AG08396 (cell line): ENCODE data around the gene INO80B.
"Not testable (repeated sequence)": the region's sequence is repeated elsewhere in the genome, so short reads cannot be mapped to it uniquely, and the experiment has no call there.

Source experiments
- DNase-seq: peaks from one replicate; pipeline ENCODE4 v3.0.0; 2012; ENCODE audit warnings: low spot score, mixed read lengths

INO80B gene

DNA sequence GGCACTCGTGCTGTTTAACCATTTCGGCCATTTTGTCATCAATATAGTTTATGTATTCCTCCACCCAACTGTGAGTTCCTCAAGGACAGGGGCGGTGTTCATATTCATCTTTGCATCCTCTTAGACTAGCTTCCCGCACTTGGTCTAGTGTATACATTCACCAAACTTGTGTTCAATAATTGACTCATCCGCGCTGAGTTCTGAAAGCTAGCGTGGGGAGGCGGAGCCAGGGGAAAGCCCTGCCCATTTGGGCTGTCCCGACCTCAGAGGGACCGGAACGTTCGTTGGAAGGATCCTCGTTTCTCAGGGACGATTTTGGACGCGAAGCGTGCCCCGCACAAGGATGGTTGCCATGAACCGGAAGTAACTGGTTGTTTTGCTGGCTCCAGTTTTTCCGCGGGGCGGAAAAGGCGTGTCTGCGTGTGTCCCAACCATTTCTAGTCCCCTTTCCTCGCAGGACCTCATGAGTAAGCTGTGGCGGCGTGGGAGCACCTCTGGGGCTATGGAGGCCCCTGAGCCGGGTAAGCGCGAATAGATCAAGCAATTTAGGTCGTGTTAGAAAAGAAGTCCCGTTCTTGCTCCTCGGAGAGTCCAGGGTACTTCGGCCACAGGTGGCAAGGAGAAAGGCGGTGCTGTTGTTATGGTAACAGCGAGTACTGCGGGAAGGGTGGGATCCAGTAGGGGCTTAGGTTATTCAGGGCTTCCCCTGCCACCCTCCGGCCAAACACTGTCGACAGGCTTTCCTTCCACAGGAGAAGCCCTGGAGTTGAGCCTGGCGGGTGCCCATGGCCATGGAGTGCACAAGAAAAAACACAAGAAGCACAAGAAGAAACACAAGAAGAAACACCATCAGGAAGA is at the start of gene INO80B:
Gene INO80B, plus strand, starts transcription at position 434 of the 858 bp plus-strand sequence. Its CDS starts 30 bp downstream, at position 464.
- peak; percentile 91 for DNase-seq

DNA sequence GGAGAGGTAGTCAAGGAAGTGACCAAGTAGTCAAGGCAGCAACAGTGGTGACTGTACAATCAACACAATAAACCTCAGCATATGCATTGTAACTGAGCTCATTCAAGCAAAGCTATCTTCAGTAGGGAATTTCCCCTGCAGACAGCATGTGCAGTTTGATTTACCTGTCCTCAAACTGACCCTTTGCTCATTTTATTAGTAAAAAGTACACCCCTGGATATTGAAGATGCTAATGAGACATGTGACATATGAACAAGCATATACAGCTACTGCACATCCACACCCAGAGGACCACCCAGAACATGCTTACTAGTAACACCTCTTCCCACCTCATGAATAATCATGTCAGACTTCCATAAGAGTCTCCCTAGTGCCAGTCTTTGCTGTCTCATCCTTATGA is 48.9 kb upstream of the INO80B start:
- no peak for DNase-seq

DNA sequence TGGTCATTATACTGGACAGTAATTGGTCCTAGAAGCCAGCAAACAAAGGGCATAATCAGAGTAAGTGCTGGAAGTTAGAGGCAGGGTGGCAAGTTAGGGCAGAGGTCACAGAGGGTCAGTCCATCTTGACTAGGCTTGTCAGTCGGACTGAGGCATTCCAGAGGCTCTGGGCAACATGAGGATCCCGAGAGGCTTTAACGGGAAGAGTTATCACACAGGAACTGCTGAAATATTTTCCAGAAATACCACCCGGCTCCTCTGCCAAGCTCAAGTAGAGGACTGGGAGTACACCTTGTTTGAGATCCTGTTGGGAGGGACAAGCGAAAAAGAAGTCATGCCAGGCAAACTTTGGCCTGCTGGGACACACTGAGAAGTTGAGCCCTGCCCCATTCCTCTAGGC is 47.2 kb upstream of the INO80B start:
- DNase-seq: no peak

DNA sequence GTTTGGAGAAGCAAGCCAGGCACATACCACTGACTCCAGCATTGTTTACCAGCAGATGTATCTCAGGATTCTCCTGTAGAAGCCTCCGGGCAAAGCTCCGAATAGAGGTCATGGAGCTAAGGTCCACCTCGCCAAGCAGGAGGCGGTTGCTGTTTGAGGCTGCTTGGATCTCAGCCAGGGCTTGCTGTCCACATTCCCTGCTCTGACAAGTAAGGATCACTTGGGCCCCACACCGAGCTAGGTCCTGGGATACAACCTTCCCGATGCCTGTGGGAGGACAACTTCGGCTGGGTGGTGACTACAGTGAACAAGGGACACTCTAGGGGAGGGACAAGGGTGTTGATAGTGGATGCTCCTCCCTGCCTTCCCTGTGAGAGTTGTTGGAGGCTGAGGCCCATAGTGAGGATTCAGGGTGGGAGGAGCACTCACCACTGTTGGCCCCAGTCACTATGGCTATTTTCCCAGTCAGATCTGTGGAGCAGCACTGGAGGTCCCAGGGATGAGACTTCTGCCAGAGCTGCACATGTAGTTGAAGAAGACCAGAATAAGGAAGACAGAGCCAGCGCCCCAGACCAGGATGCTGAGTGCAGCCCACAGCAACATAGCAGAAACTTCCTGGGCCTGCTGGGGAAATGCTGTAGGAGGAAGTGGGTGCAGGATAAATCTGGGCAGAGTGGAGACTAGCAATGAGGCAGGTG is 41.7 kb upstream of the INO80B start:
- DNase-seq: no peak

DNA sequence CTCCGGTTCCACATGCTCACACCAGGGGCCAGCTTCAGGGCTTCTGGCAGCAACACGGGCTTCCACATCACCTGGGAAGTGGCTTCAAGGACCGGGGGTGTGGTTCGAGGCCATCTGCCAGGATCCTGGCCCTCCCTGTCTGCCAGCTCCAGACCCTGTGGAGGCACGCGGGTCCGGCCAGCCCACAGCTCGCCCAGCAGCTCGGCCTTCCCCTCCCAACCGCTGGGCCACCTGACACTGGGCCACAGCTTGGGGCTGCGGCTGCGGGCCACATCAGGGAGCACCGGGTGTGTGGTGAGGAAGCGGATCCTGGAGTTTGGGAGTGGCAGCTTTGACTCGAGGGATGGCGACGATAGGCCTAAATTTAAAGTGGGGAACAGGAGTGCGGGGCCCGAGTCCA is 40.4 kb upstream of the INO80B start:
- no peak for DNase-seq

DNA sequence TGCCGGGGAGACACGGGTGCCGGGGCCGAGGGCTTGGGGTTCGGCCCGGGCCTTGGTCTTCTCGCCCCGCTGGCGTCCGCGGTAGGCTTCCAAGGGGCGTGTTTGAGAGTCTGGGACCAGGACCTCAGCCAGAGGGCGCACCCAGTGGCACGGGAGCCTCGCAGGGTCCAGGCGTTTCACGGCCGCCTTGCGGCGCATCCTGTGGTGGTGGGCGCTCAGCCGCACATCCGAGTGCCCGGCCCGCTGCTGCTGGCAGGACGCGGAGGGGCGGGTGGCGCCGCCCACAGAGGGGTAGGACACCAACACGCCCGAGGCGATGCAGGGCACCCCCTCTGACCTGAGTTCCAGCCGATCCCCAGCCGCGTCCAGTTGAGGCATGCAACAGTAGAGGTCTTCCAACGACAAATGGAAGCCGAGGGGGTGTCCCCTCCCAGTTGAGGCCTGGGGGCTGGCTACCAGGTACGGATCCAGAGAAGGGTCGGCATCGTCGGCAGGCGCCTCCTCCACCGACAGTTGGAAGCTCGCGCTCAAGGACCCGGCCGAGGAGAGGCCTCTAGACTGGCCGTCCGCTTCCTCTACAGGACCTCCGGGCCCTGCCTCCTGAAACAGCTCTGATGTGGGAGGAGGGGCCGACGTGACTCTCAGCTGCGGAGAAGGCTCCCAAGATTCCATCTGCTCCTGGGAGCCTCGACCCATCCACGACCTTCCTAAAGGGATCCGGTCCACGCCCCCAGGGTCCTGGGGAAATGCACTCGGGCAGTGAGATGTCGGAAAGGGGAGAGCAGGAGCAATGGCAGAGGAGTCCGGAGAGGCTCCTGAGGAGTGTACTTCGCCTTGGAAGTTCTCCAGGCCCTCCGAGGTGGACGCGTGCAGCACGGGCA is 39.8 kb upstream of the INO80B start:
- peak; percentile 78 for DNase-seq

DNA sequence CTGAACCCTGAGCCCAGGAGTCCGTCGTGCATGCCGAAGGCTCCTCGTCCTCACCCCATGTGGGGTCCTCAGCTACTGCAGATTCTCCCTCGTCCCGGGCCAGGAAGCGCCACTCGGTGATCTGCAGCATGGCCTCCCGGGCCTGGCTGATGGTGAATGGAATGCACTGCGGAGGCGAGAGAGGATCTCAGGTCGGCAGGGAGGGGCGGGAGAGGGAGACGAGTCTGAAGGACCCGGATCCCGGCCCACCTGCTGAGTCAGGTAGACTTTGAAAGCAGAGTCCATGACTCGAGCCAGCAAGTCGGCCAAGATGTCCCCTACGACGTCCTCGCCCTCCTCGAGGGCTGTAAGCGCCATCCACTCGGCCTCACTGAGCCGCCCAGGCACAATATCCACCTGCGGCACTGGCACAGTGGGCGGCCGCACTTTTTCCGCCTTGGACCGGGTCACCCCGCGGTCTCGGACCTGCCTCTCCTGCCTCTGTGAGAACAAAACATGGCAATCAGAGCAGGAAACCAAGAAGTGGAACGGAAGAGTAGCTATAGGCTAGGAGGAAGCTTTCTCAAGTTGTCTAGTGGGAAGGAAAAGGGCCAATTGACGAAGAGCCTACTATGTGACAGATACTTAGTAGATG is 39.0 kb upstream of the INO80B start:
- DNase-seq: no peak

DNA sequence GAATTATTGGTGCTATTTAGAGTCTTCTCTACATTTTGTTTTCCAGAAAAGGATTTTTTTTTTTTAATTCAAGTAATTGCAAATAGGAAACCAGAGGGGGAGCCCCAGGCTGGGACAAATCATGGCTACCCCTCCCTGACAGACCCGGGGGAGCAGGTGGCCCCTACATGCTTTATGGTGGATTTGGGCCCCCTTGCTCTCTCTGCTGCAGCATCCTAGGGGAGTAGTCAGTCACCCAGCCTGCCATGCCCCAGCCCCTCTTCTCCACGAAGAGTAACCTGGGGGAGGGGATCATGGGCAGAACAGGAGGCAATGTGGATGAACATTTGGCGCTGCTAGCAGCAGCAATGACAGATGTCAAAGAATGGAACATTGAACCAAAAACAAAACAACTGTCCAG is 38.1 kb upstream of the INO80B start:
- no peak for DNase-seq

DNA sequence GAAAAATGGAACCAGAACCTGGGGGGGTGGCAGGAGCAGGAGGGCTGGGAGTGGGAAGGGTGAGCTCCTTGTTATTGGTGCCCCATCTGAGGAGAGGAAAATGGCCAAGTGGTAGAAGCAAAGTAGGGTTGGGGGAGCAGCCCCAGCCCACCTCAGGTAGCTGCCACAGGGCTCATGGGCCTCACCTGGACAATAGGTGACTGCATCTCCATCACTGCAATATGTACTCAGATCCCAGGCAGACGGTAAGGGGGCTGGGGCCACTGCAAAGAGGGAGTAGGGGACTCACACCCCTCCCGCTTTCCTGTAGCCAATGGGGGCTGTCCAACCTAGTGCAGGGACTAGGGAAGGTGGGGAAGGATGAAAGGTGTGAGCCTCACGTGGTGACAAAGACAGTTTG is 37.7 kb upstream of the INO80B start:
- no peak for DNase-seq

DNA sequence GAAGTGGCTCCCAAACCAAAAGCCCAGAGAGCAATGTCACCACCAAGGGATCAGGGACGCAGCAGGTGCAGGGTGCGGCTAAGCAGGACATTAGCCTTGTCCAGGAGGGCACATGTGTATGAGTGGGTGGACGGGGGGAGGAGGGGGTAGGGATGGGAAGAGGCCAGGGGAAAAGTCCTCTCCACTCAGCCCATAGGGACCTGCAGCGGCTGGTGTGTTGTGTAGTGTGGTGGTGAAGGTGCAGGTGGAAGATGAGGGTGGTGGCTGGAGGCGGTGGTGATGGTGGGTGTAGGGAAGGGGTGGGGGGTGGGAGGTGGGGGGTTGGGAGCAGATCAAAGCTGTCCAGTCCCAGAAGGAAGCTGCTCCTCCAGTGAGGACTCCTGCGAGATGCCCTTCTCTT is 37.1 kb upstream of the INO80B start:
- no peak for DNase-seq

DNA sequence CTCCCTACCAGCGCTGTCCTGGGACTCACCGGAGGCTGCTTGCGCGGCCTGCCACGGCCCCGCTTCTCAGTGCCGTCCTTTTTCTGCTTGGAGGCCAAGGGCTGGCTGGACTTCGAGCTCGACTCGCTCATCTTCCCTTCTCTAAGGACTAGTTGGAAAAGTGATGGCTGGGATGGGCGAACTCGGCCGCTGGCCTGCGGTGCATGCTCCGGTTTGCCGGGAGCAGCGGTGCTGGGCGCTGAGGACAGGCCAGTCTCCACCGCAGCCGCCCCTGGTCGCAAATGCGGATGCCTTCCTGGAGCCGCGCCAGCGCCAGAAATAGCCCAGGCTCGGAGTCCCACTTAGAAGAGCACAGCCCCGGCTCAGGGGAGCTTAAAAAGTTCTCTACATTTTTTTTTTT is 36.6 kb upstream of the INO80B start:
- no peak for DNase-seq

DNA sequence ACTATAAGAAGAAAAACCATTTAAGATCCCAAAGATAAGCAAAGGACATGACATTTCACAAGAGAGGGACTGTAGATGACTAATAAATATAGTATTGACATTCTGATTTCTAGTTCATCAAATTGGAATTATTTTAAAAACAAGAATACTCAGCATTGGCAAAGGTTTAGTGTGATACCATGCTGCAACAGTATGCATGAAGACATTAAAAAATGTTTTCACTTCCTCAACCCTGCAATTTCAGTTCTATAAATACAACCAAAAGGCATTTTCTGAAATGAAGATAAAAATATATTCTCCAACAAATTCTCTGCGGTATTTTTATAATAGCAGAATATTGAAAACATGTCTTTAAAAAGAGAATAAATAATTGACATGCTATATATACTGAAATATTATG is 35.5 kb upstream of the INO80B start:
- DNase-seq: no peak

DNA sequence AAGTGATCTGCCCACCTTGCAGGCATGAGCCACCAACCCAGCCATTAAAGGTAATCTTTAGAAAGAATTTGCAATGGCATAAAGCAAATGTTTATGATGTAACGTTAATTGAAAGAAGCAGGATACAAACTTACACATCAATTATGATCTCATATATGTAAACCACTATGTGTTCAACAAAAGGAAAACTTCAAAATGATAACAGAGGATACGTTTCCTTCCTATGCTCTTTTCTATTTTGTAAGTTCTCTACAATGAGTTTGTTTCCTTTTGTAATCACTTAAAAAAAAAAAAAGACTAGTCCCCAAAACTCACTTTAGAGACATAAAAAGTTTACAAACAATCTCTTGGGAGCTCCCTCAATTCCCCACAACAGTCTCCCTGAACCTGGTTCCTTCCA is 34.9 kb upstream of the INO80B start:
- DNase-seq: no peak

DNA sequence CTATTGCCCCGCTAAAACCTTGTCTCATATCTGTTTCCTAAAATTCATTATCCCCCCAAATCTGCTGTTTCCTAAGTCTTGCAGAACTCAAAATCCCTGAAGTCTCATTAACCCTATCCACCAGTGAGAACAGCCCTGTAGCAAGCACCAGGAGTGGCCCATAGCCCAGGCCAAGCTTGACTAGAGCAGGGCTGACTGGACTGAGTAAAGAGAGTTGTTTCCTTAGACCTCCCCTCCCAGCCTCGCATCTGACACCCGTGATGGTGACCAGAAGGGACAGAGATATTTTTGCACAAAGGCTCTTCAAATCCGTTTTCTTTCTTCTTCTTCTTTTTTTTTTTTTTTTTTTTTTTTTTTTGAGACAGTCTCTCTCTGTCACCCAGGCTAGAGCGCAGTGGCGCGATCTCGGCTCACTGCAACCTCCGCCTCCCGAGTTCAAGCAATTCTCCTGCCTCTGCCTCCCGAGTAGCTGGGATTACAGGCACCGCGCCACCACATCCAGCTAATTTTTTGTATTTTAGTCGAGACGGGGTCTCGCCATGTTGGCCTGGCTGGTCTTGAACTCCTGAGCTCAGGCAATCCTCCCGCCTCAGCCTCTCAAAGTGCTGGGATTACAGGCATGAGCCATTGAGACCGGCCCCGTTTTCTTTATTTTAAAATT is 34.3 kb upstream of the INO80B start:
- not testable (repeated sequence) for DNase-seq

DNA sequence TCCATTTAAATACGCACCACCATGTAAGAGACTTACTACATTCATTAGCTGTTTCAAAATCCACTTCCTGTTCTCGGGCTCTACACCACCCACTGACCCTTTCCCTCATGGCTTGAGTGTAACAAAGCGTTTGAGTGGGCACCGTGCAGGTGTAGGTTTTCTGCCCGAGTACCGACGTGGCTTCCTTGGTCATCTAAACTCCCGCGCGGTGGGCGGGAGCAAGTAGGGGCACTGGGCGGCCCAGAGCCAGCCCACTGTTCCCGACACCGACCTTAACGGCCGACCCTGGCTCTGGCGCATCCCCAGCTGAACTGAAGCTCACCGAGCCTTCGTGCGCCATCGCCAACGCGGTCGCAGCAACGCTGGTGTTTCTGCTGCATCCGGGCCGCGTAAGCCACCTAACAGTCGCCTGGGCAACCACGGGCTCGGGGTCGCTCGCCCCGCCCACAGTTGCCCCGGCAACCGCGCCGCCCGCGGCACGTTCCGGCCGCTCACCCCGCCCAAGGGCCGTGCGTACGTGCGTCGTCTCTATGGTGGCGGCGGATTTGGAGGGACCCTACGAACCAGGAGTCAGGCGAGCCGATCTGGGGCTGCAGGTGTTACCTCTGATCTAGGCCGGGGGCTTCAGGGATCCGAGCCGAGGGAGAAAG is 33.5 kb upstream of the INO80B start, which contains the start of the genes C2orf81 and WDR54:
Gene C2orf81, minus strand, starts transcription at position 399 of the 650 bp plus-strand sequence. Its CDS starts 59 bp downstream, at position 340.
Gene WDR54, plus strand, starts transcription at position 510 of the 650 bp plus-strand sequence. CDS start 424 bp downstream, outside the sequence.
- peak; percentile 97 for DNase-seq

DNA sequence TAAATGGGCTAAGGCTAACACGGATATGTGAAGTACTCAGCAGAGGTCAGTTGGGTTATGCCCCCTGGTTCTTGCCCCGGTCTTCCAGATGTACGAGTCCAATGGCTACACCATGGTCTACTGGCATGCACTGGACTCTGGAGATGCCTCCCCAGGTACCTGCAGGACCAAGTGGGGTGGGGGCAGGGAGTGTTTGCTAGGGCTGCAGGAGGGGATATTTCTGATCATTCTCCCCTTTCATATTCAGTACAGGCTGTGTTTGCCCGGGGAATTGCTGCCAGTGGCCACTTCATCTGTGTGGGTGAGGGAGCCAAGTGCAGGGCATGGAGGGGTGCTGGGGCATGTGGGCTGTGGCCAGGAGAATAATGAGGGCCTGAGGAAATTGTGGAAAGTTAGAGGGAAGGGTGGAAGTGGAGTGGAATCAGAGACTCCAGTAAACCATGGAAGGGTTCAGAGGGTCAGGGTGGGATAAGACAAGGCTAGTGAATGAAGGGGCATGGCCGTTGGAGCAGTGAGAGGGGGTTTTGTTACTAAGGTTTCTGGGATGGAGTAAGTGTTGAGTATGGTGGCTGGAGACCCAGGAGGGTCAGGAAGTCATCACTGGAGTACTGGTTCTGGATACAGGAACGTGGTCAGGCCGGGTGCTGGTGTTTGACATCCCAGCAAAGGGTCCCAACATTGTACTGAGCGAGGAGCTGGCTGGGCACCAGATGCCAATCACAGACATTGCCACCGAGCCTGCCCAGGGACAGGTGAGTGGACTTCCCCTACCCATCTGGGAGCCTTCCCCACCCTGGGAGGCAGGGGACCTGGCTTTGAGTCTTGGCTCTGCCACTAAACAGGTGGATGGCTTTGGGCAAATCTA is 31.4 kb upstream of the INO80B start:
- DNase-seq: no peak

DNA sequence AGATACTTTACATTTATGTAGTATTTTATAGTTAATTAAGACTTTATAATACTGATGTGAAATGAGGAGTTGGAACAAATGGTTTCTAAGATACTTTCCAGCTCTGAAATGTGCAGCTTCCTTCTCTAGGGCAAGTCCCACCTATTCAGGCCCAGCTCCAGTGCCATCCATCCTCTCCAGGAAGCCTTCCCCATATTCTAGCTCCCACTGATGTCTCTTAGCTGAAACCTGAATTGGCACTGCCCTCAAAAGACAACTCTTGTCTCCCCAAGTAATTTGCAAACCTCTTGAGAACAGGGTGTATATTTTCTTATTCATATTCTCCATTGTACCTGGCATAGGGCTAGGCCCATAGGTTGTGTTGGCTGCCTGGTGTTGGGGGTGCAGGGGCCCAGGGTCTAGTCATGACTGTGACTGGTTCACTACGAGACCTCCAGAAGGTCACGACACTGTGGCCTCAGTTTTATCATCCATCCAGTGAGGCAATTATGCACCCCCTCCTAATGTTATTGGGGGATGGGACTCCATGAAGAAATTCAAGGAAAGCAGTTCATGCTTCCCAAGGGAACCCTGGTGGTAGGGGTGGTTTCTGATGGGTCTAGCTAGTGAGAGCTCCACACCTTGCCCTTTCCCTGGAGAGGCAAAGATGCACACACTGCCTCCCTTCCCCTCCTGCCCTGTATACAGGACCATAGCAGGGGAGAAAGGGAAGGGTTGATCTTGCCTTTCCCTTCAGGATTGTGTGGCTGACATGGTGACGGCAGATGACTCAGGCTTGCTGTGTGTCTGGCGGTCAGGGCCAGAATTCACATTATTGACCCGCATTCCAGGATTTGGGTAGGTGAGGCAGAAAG is 30.5 kb upstream of the INO80B start:
- no peak for DNase-seq

DNA sequence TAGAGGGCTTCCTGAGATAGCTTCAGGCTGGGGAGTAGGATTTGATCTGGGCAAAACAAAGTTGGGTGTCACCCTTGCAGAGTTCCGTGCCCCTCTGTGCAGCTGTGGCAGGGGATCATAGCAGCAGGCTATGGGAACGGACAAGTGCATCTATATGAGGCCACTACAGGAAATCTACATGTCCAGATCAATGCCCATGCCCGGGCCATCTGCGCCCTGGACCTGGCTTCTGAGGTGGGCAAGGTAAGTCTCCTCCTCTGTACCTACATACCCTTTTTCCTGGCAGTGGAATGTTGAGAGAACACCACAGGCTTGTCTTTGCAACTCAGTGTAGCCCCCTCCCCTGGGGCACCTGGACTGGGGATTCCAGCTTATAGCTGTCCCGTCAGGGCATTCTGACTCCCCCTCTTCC is 29.9 kb upstream of the INO80B start:
- no peak for DNase-seq

DNA sequence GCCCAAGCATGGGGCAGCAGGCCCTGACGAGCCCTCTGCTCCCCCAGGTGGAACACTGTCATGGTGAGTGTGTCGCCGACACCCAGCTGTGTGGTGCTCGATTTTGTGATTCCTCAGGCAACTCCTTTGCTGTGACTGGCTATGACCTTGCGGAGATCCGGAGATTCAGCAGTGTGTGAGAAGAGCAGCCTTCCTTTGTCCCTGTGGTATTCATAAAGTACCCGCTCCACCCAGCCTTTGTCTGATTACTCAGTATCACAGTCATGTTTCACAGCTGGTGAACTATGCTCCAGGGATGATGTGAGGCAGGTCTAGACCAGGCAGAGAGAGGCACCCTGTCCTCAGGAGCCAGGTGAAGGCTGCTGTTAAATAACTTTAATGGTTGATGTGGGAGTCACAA is 29.4 kb upstream of the INO80B start:
- no peak for DNase-seq
